Nephron progenitor cell (in vitro differentiated cells): ENCODE results near the gene ABHD14A.

Source experiments
- DNase-seq: peaks from one replicate; pipeline ENCODE4 v3.0.0; 2021
- H3K27ac Mint-ChIP-seq: 2 replicates; pipeline ENCODE4 v1.8.0; 2021; ENCODE audit warnings: mild to moderate bottlenecking, moderate library complexity, mixed read lengths
- H3K27me3 Mint-ChIP-seq: 2 replicates; pipeline ENCODE4 v1.8.0; 2021; ENCODE audit warnings: mild to moderate bottlenecking, low read depth, mixed read lengths; ENCODE audit not compliant: poor library complexity
- H3K36me3 Mint-ChIP-seq: 2 replicates; pipeline ENCODE4 v1.8.0; 2021; ENCODE audit warnings: low read depth, mixed read lengths
- H3K4me1 Mint-ChIP-seq: 2 replicates; pipeline ENCODE4 v1.8.0; 2021; ENCODE audit warnings: mixed read lengths
- H3K4me3 Mint-ChIP-seq: 2 replicates; pipeline ENCODE4 v1.8.0; 2021; ENCODE audit warnings: mild to moderate bottlenecking, moderate library complexity, mixed read lengths
- H3K9me3 Mint-ChIP-seq: 2 replicates; pipeline ENCODE4 v1.8.0; 2021; ENCODE audit warnings: mild to moderate bottlenecking, moderate library complexity, mixed read lengths
- CTCF ChIP-seq: fragments of 200-600 bp; sonication (generic); IDR thresholded peaks from 2 replicates; pipeline ENCODE4 v1.5.0; 2021; ENCODE audit warnings: antibody characterized with exemption

The ABHD14A gene

GRCh38 chr3:51935886-51936755 is 38.7 kb upstream of the ABHD14A start:
- H3K27ac Mint-ChIP-seq = no peak overlapping the region
- no peak overlapping the region for H3K4me3 Mint-ChIP-seq
- peaks cover 3% of the 10 kb centered on the region for H3K27me3 Mint-ChIP-seq
- no peak for DNase-seq
- TF ChIP-seq CTCF = no peak
- no peaks in the 10 kb centered on the region for H3K9me3 Mint-ChIP-seq
- H3K4me1 Mint-ChIP-seq = peaks cover 19% of the 10 kb centered on the region
- peaks cover 32% of the 10 kb centered on the region for H3K36me3 Mint-ChIP-seq

DNA sequence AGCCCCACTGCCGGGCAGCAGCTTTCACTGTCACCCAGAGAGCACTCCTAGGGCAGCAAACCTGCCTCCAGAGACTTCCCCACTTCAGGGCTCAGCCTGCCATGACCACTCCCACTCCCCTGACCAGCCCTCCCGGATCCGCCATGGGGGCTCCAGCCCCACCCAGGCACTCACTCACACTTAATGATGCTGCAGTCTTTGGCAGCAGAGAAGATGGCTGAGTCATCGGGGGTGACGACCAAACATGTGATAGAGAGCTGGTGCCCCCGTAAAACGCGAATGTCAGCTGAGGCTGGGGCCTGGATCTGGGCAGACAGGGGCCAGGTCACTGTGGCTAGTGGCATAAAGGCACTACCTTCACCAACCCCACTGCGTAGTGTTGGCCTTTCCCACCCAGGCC is 37.9 kb upstream of the ABHD14A start:
- H3K36me3 Mint-ChIP-seq = peaks cover 28% of the 10 kb centered on the region
- DNase-seq = no peak
- no peak for TF ChIP-seq CTCF
- H3K27me3 Mint-ChIP-seq = peaks cover 3% of the 10 kb centered on the region
- H3K27ac Mint-ChIP-seq = no peak overlapping the region
- no peak overlapping the region for H3K4me3 Mint-ChIP-seq
- no peaks in the 10 kb centered on the region for H3K9me3 Mint-ChIP-seq
- peaks cover 23% of the 10 kb centered on the region for H3K4me1 Mint-ChIP-seq

DNA sequence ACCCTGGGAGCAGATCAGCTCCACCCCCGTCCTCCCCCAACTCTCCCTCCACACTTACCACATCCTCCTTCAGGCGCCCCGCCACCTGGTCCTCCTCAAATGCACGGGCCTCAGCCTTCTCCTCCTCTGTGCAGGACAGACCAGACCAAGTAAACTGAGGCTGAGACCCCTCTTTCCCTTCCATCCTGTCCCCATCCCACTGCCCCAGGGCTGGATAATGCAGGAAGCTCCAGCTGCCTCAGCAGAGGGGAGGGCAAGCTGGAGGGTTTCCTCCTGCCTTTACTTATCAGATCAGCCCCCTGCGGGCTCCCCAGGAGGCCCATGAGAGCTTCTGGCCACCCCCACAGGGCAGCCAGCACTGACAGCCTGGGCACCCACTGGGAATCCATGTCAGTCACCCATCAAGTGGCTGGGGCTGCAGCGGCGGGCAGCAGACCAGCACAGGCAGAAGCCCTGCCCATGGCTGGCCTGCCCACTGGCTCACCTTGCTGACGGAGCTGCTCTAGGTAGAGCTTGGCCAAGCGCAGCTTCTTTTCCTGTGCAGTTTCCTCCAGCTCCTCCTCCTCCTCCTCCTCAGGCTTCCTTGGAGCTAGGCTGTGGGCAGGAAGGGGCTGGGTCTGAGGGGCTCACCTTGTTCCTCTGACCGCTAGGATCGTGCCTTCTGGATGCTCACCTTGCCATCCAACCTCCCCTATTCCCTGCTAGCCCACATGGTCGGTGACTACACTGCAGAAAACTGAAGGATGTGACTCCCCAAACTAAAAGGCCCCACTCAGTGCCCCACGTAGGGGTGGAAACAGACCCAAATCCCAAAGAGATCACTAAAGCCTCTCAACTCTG is 37.0 kb upstream of the ABHD14A start:
- H3K4me1 Mint-ChIP-seq = peaks cover 30% of the 10 kb centered on the region
- H3K9me3 Mint-ChIP-seq = no peaks in the 10 kb centered on the region
- peaks cover 3% of the 10 kb centered on the region for H3K27me3 Mint-ChIP-seq
- DNase-seq = no peak
- no peak overlapping the region for H3K4me3 Mint-ChIP-seq
- peak overlapping the region; percentile 36 for H3K27ac Mint-ChIP-seq
- no peak for TF ChIP-seq CTCF
- H3K36me3 Mint-ChIP-seq = peaks cover 28% of the 10 kb centered on the region

DNA sequence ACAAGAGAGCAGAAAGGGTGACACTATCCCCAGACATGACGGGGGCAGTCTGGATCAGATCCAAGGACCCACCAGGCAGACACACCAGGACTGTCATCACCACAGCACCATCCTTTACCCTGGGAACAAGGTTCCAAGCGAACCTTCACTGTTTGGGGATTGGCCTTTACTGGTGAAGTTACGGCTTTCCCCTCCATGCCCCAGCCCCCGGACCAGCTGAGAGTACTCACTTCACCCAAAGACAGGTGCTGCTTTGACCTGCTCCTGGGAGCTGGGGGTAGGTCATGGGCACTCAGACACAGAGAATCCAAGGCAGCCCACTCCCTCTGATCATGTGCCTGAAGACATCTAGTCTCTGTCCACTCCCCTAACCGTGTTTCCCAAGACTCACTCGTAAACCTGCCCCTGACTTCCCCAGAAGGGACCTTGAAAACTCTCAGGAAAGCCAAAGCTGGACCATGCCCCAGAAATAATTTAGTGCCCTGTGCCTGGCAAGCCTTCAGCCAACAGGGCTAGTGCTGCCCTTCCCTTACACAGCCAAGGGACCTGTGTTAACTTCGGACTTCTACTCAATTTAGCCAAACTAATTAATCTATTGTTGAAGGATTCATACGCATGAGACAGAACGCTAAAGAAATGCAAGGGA is 36.0 kb upstream of the ABHD14A start:
- peak overlapping the region; percentile 31 for H3K4me3 Mint-ChIP-seq
- H3K36me3 Mint-ChIP-seq = peaks cover 24% of the 10 kb centered on the region
- no peaks in the 10 kb centered on the region for H3K9me3 Mint-ChIP-seq
- peaks cover 38% of the 10 kb centered on the region for H3K4me1 Mint-ChIP-seq
- no peak for TF ChIP-seq CTCF
- DNase-seq = no peak
- peaks cover 3% of the 10 kb centered on the region for H3K27me3 Mint-ChIP-seq
- H3K27ac Mint-ChIP-seq = no peak overlapping the region

DNA sequence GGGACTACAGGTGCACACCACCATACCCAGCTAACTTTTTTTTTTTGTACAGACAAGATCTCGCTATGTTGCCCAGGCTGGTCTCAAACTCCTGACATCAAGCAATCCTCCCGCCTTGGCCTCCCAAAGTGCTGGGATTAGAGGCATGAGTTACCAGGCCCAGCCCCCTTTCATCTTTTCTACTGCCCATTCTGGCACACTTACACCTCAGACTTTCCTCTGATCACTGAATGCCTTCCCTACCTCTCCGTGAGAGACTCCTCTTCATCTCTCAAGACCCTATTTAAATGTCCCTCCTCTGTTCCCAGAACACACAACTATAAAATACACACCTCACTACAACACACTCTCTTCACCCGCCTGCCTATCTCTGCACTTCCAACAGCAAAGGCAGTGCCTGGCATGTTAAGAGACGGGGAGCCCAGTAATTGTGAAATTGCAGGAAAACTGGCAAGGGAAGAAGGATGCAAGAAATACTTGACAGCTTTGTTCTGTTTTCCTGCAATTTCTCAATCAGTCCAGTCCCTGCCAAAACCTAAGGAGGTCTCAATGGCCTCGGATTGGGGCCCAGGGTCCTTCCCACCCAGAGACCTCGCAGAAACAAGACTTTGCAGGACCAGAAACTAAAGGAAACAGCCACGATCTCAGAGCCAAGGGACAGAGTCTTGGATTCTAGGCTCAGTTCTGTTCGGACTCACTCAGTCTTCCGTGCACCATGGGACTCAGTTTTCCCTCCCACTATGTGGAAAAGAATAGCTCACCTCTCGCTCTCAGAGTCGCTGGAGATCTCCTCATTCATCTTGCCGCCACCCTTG is 34.0 kb upstream of the ABHD14A start:
- H3K27ac Mint-ChIP-seq = peak overlapping the region; percentile 41
- TF ChIP-seq CTCF = no peak

More for the DNA sequence above, 34.0 kb upstream of the ABHD14A start:
- Mint-ChIP-seq H3K27me3 (peaks cover 3% of the 10 kb centered on the region), H3K36me3 (peaks cover 17% of the 10 kb centered on the region), H3K4me3 (peak overlapping the region; percentile 92), H3K4me1 (peaks cover 42% of the 10 kb centered on the region), H3K9me3 (no peaks in the 10 kb centered on the region)
- DNase-seq = no peak
